Natural killer cell (primary cell): ENCODE measurements around the gene HES5. TPM values are rescaled to one million over a fixed set of nuclear protein-coding genes. Genes with fewer than 3 reads are reported as not detected.
"Not testable (repeated sequence)": the region's sequence is repeated elsewhere in the genome, so short reads cannot be mapped to it uniquely, and the experiment has no call there.

ENCODE experiments used
- ATAC-seq, 3 donors: fragments of 150-1000 bp in 2 of 3; fragments of 200-7000 bp in 1 of 3; cut with Tn5 transposase; 1 replicate in 1 of 3; 2 replicates in 2 of 3; pipeline ENCODE4 v1.10.0; 2021; ENCODE audit warnings: mild to moderate bottlenecking in 2 of 3, moderate library complexity in 2 of 3
- DNase-seq, 2 donors: peaks; one replicate each; pipeline versions ENCODE4 v3.0.0 to v3.0.0-alpha.2; 2013 to 2021; ENCODE audit warnings: mixed read lengths in 1 of 2
- H3K27ac ChIP-seq: one replicate; pipeline ENCODE4 v1.5.1; 2013; ENCODE audit warnings: mild to moderate bottlenecking, low read length
- H3K27me3 ChIP-seq: one replicate; pipeline ENCODE4 v1.6.1; 2013; ENCODE audit warnings: low read length; ENCODE audit not compliant: control insufficient read depth, insufficient read depth
- H3K36me3 ChIP-seq: one replicate; pipeline ENCODE4 v1.6.1; 2013; ENCODE audit warnings: low read length; ENCODE audit not compliant: control insufficient read depth, insufficient read depth
- H3K4me1 ChIP-seq: one replicate; pipeline ENCODE4 v1.6.1; 2013; ENCODE audit warnings: low read length; ENCODE audit not compliant: control insufficient read depth, insufficient read depth
- H3K4me3 ChIP-seq: one replicate; pipeline ENCODE4 v1.5.1; 2013; ENCODE audit warnings: low read length
- H3K9me3 ChIP-seq: one replicate; pipeline ENCODE4 v1.6.1; 2013; ENCODE audit warnings: low read length; ENCODE audit not compliant: control insufficient read depth, insufficient read depth
- H3K27ac Mint-ChIP-seq, 2 donors: one replicate each; pipeline ENCODE4 v1.8.0; 2022; ENCODE audit warnings: mild to moderate bottlenecking in 2 of 2, mixed read lengths in 2 of 2, moderate library complexity in 1 of 2
- H3K27me3 Mint-ChIP-seq, 2 donors: one replicate each; pipeline ENCODE4 v1.8.0; 2022; ENCODE audit warnings: low read depth in 2 of 2, mixed read lengths in 2 of 2
- H3K36me3 Mint-ChIP-seq: one replicate; pipeline ENCODE4 v1.8.0; 2022; ENCODE audit warnings: mixed read lengths
- H3K4me1 Mint-ChIP-seq, 2 donors: one replicate each; pipeline ENCODE4 v1.8.0; 2022; ENCODE audit warnings: mixed read lengths in 2 of 2
- H3K4me3 Mint-ChIP-seq: one replicate; pipeline ENCODE4 v1.8.0; 2022; ENCODE audit warnings: mild to moderate bottlenecking, moderate library complexity, mixed read lengths
- H3K9me3 Mint-ChIP-seq, 2 donors: one replicate each; pipeline ENCODE4 v1.8.0; 2022; ENCODE audit warnings: mixed read lengths in 2 of 2
- WGBS: methylation state at CpG from one replicate; pipeline ENCODE4 v1.1.7; 2013; ENCODE audit warnings: missing lambda C conversion rate; ENCODE audit not compliant: insufficient coverage; 5-methylcytosine and 5-hydroxymethylcytosine counted together
- intact Hi-C: fragments of 100-400 bp; cut with micrococcal nuclease; formaldehyde crosslinking; loops from one replicate; pipeline ENCODE4 v1.14.2; 2022
- total RNA-seq, 4 donors: library from RNA; stranded (reverse); fragments of 120-200 nt in 1 of 4; gene quantifications; one replicate each; pipeline versions ENCODE4 v1.2.3 to v1.2.4, GENCODE V29; 2013 to 2022
- TF ChIP-seq, protein P1 (sequence below): fragments of 200-600 bp; IDR thresholded peaks from one replicate; pipeline ENCODE4 v1.8.0; 2022; ENCODE audit warnings: antibody characterized with exemption

The HES5 gene
- total RNA-seq, 3 donors from 2014 or later (not counting 1 experiment from before 2014, with no cell fraction given), result not detected

- H3K27ac Mint-ChIP-seq, result peak overlapping the region; percentile 96 to 99
- H3K4me1 ChIP-seq, result peaks cover 46% of the 10 kb centered on the region
- peak; percentile 62 to 76 (median 71) for ATAC-seq
- peak overlapping the region; percentile 80 for H3K4me3 ChIP-seq
- TF ChIP-seq, protein P1, sequence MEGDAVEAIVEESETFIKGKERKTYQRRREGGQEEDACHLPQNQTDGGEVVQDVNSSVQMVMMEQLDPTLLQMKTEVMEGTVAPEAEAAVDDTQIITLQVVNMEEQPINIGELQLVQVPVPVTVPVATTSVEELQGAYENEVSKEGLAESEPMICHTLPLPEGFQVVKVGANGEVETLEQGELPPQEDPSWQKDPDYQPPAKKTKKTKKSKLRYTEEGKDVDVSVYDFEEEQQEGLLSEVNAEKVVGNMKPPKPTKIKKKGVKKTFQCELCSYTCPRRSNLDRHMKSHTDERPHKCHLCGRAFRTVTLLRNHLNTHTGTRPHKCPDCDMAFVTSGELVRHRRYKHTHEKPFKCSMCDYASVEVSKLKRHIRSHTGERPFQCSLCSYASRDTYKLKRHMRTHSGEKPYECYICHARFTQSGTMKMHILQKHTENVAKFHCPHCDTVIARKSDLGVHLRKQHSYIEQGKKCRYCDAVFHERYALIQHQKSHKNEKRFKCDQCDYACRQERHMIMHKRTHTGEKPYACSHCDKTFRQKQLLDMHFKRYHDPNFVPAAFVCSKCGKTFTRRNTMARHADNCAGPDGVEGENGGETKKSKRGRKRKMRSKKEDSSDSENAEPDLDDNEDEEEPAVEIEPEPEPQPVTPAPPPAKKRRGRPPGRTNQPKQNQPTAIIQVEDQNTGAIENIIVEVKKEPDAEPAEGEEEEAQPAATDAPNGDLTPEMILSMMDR, result no peak
- intact Hi-C loops, result loop anchor here (2.0 kb wide), 1 partner anchor 29 kb away; no protein-coding TSS in a partner anchor
- H3K27me3 ChIP-seq, result no peaks in the 10 kb centered on the region
- no peaks in the 10 kb centered on the region for H3K36me3 Mint-ChIP-seq
- H3K4me1 Mint-ChIP-seq, result peaks cover 19 to 50% of the 10 kb centered on the region in 2 donors
- no peaks in the 10 kb centered on the region for H3K27me3 Mint-ChIP-seq
- DNase-seq, result peak; percentile 80 to 88
- H3K9me3 Mint-ChIP-seq, result no peaks in the 10 kb centered on the region
- no peaks in the 10 kb centered on the region for H3K9me3 ChIP-seq
- 0% methylated on average over 26 of the region's 26 CpGs for whole genome bisulfite sequencing
- peak overlapping the region; percentile 97 for H3K27ac ChIP-seq
- peaks cover 28% of the 10 kb centered on the region for H3K36me3 ChIP-seq
- peak overlapping the region; percentile 94 for H3K4me3 Mint-ChIP-seq
Measured at GRCh38 chr1:2555634-2556276, 25.7 kb upstream of the HES5 start.

- intact Hi-C loops, result no loop called here
- H3K36me3 ChIP-seq, result peaks cover 19% of the 10 kb centered on the region
- 40% methylated on average over 19 of the region's 19 CpGs for WGBS
- peaks cover 44% of the 10 kb centered on the region for H3K4me1 ChIP-seq
- TF ChIP-seq, protein P1, result no peak
- H3K27me3 Mint-ChIP-seq, result no peaks in the 10 kb centered on the region
- peak overlapping the region; percentile 75 for H3K4me3 Mint-ChIP-seq
- H3K9me3 Mint-ChIP-seq, result no peaks in the 10 kb centered on the region
- DNase-seq (peak in 1 of 2 donors; percentile 82), ATAC-seq (no peak)
- H3K27me3 ChIP-seq, result no peaks in the 10 kb centered on the region
- H3K4me1 Mint-ChIP-seq, result peaks cover 19 to 49% of the 10 kb centered on the region in 2 donors
- peak overlapping the region; percentile 97 for H3K27ac ChIP-seq
- H3K27ac Mint-ChIP-seq, result peak overlapping the region; percentile 96 to 99
- H3K36me3 Mint-ChIP-seq, result no peaks in the 10 kb centered on the region
- no peaks in the 10 kb centered on the region for H3K9me3 ChIP-seq
- H3K4me3 ChIP-seq, result no peak overlapping the region
Measured at GRCh38 chr1:2554621-2555387, 24.7 kb upstream of the HES5 start.

- H3K27ac Mint-ChIP-seq, result peak overlapping the region; percentile 96 to 99
- intact Hi-C loops, result no loop called here
- Histone ChIP-seq H3K9me3 (no peaks in the 10 kb centered on the region), H3K27ac (no peak overlapping the region), H3K27me3 (no peaks in the 10 kb centered on the region), H3K4me3 (no peak overlapping the region), H3K4me1 (peaks cover 50% of the 10 kb centered on the region), H3K36me3 (peaks cover 12% of the 10 kb centered on the region)
- H3K36me3 Mint-ChIP-seq, result no peaks in the 10 kb centered on the region
- ATAC-seq (no peak), DNase-seq (no peak)
- TF ChIP-seq, protein P1, result no peak
- peak overlapping the region; percentile 75 for H3K4me3 Mint-ChIP-seq
- H3K27me3 Mint-ChIP-seq, result no peaks in the 10 kb centered on the region
- H3K9me3 Mint-ChIP-seq, result no peaks in the 10 kb centered on the region
- WGBS, result 87% methylated on average over 30 of the region's 30 CpGs
- peaks cover 19 to 50% of the 10 kb centered on the region in 2 donors for H3K4me1 Mint-ChIP-seq
Measured at GRCh38 chr1:2553871-2554620, 24.0 kb upstream of the HES5 start.

- H3K4me1 ChIP-seq, result peaks cover 52% of the 10 kb centered on the region
- H3K4me3 ChIP-seq, H3K9me3 ChIP-seq, H3K9me3 Mint-ChIP-seq, H3K27ac Mint-ChIP-seq, H3K36me3 Mint-ChIP-seq, H3K27me3 Mint-ChIP-seq, H3K36me3 ChIP-seq, H3K4me3 Mint-ChIP-seq, H3K27me3 ChIP-seq, ATAC-seq, H3K27ac ChIP-seq, intact Hi-C loops, DNase-seq: not testable (repeated sequence)
- peaks cover 14 to 49% of the 10 kb centered on the region in 2 donors for H3K4me1 Mint-ChIP-seq
- 81% methylated on average over 5 of the region's 9 CpGs for WGBS
Measured at GRCh38 chr1:2553076-2553475, 23.0 kb upstream of the HES5 start.
